ENCODE data around the gene TAF12. TPM values are rescaled to one million over a fixed set of nuclear protein-coding genes. Genes with fewer than 3 reads are reported as not detected.

TAF12 gene
- total RNA-seq, 1 donor: 14.0 TPM

Small RNA genes lying within 50 kb of the gene (small RNA-seq; reads per million reads assigned to genes)
- gene RF00422 (not detected), gene RNU11 (not detected), gene SNORA16A (not detected), gene SNORA44 (not detected), gene SNORA61 (not detected), gene SNORD99 (734 reads per million, percentile 99 among the genes with 10 or more reads in this experiment)

Other genes with a start within 250 kb of the TAF12 start
- gene RCC1, start 137.0 kb downstream of the TAF12 start, total RNA-seq: 56.0 TPM
- gene TRNAU1AP, start 90.0 kb downstream of the TAF12 start, total RNA-seq: 20.2 TPM
- gene RAB42, start 50.8 kb downstream of the TAF12 start, total RNA-seq: 1.6 TPM
- gene RNU11, start 5.5 kb upstream of the TAF12 start, total RNA-seq: under 0.01 TPM
- gene GMEB1, start 25.7 kb upstream of the TAF12 start, total RNA-seq: 12.7 TPM
- gene YTHDF2, start 93.9 kb upstream of the TAF12 start, total RNA-seq: 69.5 TPM
- not detected for gene OPRD1, start 169.1 kb upstream of the TAF12 start, total RNA-seq